Liver (tissue), 9 donors: ENCODE results near the gene HYAL3. TPM values are rescaled to one million over a fixed set of nuclear protein-coding genes. Genes with fewer than 3 reads are reported as not detected.

ENCODE experiments used
- DNase-seq: peaks from one replicate; pipeline ENCODE4 v3.0.0-alpha.2; 2017; ENCODE audit warnings: low spot score
- H3K27ac ChIP-seq, 2 donors: one replicate each; pipeline ENCODE4 v1.7.0; 2013; ENCODE audit warnings: inconsistent platforms in 2 of 2, low read length in 2 of 2, control low read depth in 1 of 2, low read depth in 1 of 2, mild to moderate bottlenecking in 1 of 2
- H3K27me3 ChIP-seq, 4 donors: one replicate each; pipeline versions ENCODE4 v1.6.1 to v1.7.0; 2013; ENCODE audit warnings: low read length in 3 of 4, inconsistent platforms in 1 of 4, mild to moderate bottlenecking in 1 of 4, moderate library complexity in 1 of 4; ENCODE audit not compliant: control insufficient read depth in 4 of 4, insufficient read depth in 4 of 4
- H3K36me3 ChIP-seq, 4 donors: one replicate each; pipeline versions ENCODE4 v1.6.1 to v1.7.0; 2013; ENCODE audit warnings: low read length in 3 of 4, mild to moderate bottlenecking in 3 of 4, low read depth in 1 of 4, moderate library complexity in 1 of 4; ENCODE audit not compliant: control insufficient read depth in 4 of 4, insufficient read depth in 3 of 4
- H3K4me1 ChIP-seq, 4 donors: one replicate each; pipeline versions ENCODE4 v1.6.1 to v1.7.0; 2013; ENCODE audit warnings: low read length in 3 of 4, mild to moderate bottlenecking in 3 of 4, moderate library complexity in 1 of 4; ENCODE audit not compliant: control insufficient read depth in 4 of 4, insufficient read depth in 4 of 4
- H3K4me3 ChIP-seq, 3 donors: one replicate each; pipeline versions ENCODE4 v1.6.1 to v1.7.0; 2013; ENCODE audit warnings: low read length in 3 of 3, control low read depth in 1 of 3, low read depth in 1 of 3, mild to moderate bottlenecking in 1 of 3
- H3K9ac ChIP-seq, 2 donors: one replicate each; pipeline ENCODE4 v1.7.0; 2013; ENCODE audit warnings: low read length in 2 of 2, mild to moderate bottlenecking in 2 of 2, moderate library complexity in 2 of 2, control low read depth in 1 of 2, low read depth in 1 of 2
- H3K9me3 ChIP-seq, 4 donors: one replicate each; pipeline versions ENCODE4 v1.6.1 to v1.7.0; 2013; ENCODE audit warnings: low read length in 3 of 4; ENCODE audit not compliant: control insufficient read depth in 4 of 4
- CTCF ChIP-seq: fragments of 150-350 bp; IDR thresholded peaks from 2 replicates; pipeline ENCODE4 v1.5.1; 2017; ENCODE audit warnings: improper control_type of control experiment, low read depth, low read length; ENCODE audit not compliant: missing input control
- EGR1 ChIP-seq, 2 donors: IDR thresholded peaks; 2 replicates each; pipeline ENCODE4 v1.6.1; 2016 to 2018; ENCODE audit warnings: antibody characterized with exemption in 2 of 2, low read depth in 2 of 2
- FOXA1 ChIP-seq: IDR thresholded peaks from 2 replicates; pipeline ENCODE4 v1.6.1; 2016; ENCODE audit warnings: antibody characterized with exemption
- FOXA2 ChIP-seq: IDR thresholded peaks from 2 replicates; pipeline ENCODE4 v1.6.1; 2016; ENCODE audit warnings: antibody characterized with exemption
- GABPA ChIP-seq, 2 donors: IDR thresholded peaks in 1 of 2; conservative IDR thresholded peaks in 1 of 2; 2 replicates each; pipeline ENCODE4 v1.6.1; 2016; ENCODE audit warnings: antibody characterized with exemption in 2 of 2, mild to moderate bottlenecking in 1 of 2, moderate library complexity in 1 of 2
- HNF4A ChIP-seq, 2 donors: conservative IDR thresholded peaks; 2 replicates each; pipeline ENCODE4 v1.6.1; 2016; ENCODE audit warnings: antibody characterized with exemption in 2 of 2, mild to moderate bottlenecking in 2 of 2
- HNF4G ChIP-seq: IDR thresholded peaks from 2 replicates; pipeline ENCODE4 v1.6.1; 2016; ENCODE audit warnings: antibody characterized with exemption
- JUND ChIP-seq, 2 donors: IDR thresholded peaks; 2 replicates each; pipeline ENCODE4 v1.6.1; 2016; ENCODE audit warnings: antibody characterized with exemption in 2 of 2
- MAX ChIP-seq: IDR thresholded peaks from 2 replicates; pipeline ENCODE4 v1.6.1; 2016; ENCODE audit warnings: antibody characterized with exemption
- NR2F2 ChIP-seq: IDR thresholded peaks from 2 replicates; pipeline ENCODE4 v1.6.1; 2016; ENCODE audit warnings: antibody characterized with exemption
- RAD21 ChIP-seq, 2 donors: IDR thresholded peaks; 2 replicates each; pipeline ENCODE4 v1.6.1; 2016; ENCODE audit warnings: antibody characterized with exemption in 2 of 2, mild to moderate bottlenecking in 2 of 2
- RXRA ChIP-seq, 2 donors: IDR thresholded peaks; 2 replicates each; pipeline ENCODE4 v1.6.1; 2017 to 2018; ENCODE audit warnings: antibody characterized with exemption in 2 of 2, mild to moderate bottlenecking in 1 of 2
- SP1 ChIP-seq: IDR thresholded peaks from 2 replicates; pipeline ENCODE4 v1.6.1; 2018; ENCODE audit warnings: antibody characterized with exemption, mild to moderate bottlenecking
- TAF1 ChIP-seq: conservative IDR thresholded peaks from 2 replicates; pipeline ENCODE4 v1.6.1; 2016; ENCODE audit warnings: antibody characterized with exemption, mild to moderate bottlenecking
- ZBTB33 ChIP-seq: IDR thresholded peaks from 2 replicates; pipeline ENCODE4 v1.6.1; 2016; ENCODE audit warnings: antibody characterized with exemption
- WGBS: extraction: QIAGEN DNeasy Blood & Tissue Kit; methylation state at CpG from one replicate; pipeline ENCODE4 v1.1.7; 2013; 5-methylcytosine and 5-hydroxymethylcytosine counted together
- polyA plus RNA-seq, 2 donors: library from polyadenylated mRNA; stranded (reverse) in 1 of 2; unstranded in 1 of 2; fragments of 200-250 nt in 1 of 2; fragments of >200 nt in 1 of 2; fragmentation: Nextera tagmentation in 1 of 2; extraction: Ambion mirVana in 1 of 2; gene quantifications; one replicate each; pipeline versions ENCODE4 v1.2.1 to v1.2.3, GENCODE V29; 2013 to 2015
- total RNA-seq, 2 donors: library from RNA; depleted of rRNA; stranded (reverse); fragments of >200 nt; gene quantifications; one replicate each; pipeline ENCODE4 v1.2.3, GENCODE V29; 2014
- TF ChIP-seq, protein P1 (sequence below): IDR thresholded peaks from 2 replicates; pipeline ENCODE4 v1.6.1; 2016; ENCODE audit warnings: antibody characterized with exemption, mild to moderate bottlenecking
- TF ChIP-seq, protein P2 (sequence below): IDR thresholded peaks from 2 replicates; pipeline ENCODE4 v1.6.1; 2016; ENCODE audit warnings: antibody characterized with exemption
- donor health status: healthy.
- donor health status: healthy.
- donor health status: healthy.
- donor health status: healthy.
- donor health status: healthy.

The HYAL3 gene
- total and polyA plus RNA-seq, 4 donors: 1.8 to 6.6 (median 2.0) TPM

DNA sequence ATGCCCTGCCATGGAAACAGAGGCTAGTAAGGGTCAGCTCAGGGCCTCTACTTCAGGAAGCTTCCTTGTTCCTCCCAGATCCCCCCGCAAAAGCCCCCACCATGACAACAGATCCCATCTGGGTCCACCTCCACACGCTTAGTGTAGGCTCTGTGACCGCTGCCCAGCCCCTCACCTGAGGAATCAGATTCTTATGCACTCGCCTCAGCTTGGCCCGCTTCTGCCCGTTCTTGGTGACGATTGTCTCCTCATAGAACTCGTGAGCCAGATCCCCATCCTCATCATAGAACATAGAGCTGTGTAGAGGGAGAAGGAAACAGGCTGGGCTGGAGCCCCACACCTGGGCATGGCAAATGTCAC, 27.0 kb upstream of the HYAL3 start:
- DNase-seq: no peak
- WGBS: 93% methylated on average over 8 of the region's 8 CpGs
- Histone ChIP-seq H3K9me3 (no peaks in the 10 kb centered on the region), H3K27me3 (no peaks in the 10 kb centered on the region), H3K27ac (no peak overlapping the region), H3K9ac (no peak overlapping the region), H3K4me1 (peaks cover 6 to 63% (median 44%) of the 10 kb centered on the region in 4 donors), H3K36me3 (peaks cover 2 to 23% (median 11%) of the 10 kb centered on the region in 4 donors), H3K4me3 (no peak overlapping the region)
- no peak for TF ChIP-seq HNF4G
- TF ChIP-seq FOXA1: no peak
- no peak for TF ChIP-seq GABPA (IDR thresholded peaks at IDR 0.05 in 1 of 2, conservative IDR thresholded peaks at IDR 0.05 in 1 of 2)
- TF ChIP-seq EGR1 (IDR thresholded peaks at IDR 0.05; ENCODE audit: low read depth in 2 of 2): no peak
- TF ChIP-seq JUND (IDR thresholded peaks at IDR 0.05): no peak
- TF ChIP-seq NR2F2: no peak
- no peak for TF ChIP-seq RAD21 (IDR thresholded peaks at IDR 0.05)
- no peak for TF ChIP-seq CTCF

DNA sequence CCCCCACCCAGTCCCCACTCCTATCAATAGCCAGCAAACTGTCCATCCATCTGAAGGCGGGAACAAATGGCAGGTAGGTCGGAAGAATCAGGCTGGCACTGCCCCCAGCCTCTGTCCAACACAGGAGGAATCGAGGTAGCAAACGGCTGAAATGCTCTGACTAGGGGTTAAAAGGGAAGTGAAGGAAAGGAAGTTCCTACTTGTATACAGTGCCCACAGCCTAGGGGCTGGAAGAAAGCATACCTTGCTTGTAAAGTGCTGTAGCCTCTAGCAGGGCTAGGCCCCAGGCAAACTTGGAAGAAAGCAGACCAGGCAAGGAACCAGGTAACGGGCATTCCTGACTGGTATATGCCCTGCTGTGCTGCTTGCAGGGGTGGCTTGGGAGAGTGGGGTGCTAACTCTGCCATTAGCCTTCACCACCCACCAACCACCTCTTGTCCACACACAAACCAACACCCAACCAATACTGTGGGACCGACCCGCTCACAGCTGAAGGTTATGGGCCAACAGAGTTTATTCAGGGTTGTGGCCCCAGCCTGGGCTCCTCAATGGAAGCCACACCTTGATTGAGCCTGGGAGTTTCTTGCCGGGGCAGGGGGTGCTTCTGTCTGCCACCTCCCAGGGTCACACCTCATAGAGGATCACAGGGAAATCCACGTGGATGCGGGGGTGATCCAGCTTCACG, 26.4 kb upstream of the HYAL3 start:
- TF ChIP-seq, protein P1, sequence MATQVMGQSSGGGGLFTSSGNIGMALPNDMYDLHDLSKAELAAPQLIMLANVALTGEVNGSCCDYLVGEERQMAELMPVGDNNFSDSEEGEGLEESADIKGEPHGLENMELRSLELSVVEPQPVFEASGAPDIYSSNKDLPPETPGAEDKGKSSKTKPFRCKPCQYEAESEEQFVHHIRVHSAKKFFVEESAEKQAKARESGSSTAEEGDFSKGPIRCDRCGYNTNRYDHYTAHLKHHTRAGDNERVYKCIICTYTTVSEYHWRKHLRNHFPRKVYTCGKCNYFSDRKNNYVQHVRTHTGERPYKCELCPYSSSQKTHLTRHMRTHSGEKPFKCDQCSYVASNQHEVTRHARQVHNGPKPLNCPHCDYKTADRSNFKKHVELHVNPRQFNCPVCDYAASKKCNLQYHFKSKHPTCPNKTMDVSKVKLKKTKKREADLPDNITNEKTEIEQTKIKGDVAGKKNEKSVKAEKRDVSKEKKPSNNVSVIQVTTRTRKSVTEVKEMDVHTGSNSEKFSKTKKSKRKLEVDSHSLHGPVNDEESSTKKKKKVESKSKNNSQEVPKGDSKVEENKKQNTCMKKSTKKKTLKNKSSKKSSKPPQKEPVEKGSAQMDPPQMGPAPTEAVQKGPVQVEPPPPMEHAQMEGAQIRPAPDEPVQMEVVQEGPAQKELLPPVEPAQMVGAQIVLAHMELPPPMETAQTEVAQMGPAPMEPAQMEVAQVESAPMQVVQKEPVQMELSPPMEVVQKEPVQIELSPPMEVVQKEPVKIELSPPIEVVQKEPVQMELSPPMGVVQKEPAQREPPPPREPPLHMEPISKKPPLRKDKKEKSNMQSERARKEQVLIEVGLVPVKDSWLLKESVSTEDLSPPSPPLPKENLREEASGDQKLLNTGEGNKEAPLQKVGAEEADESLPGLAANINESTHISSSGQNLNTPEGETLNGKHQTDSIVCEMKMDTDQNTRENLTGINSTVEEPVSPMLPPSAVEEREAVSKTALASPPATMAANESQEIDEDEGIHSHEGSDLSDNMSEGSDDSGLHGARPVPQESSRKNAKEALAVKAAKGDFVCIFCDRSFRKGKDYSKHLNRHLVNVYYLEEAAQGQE: no peak
- TF ChIP-seq EGR1 (IDR thresholded peaks at IDR 0.05; ENCODE audit: low read depth in 2 of 2) (no peak), NR2F2 (no peak), CTCF (no peak), GABPA (IDR thresholded peaks at IDR 0.05 in 1 of 2, conservative IDR thresholded peaks at IDR 0.05 in 1 of 2) (no peak), ZBTB33 (no peak), RAD21 (IDR thresholded peaks at IDR 0.05) (no peak), JUND (IDR thresholded peaks at IDR 0.05) (no peak), FOXA2 (no peak), RXRA (IDR thresholded peaks at IDR 0.05) (no peak), FOXA1 (no peak), HNF4A (conservative IDR thresholded peaks at IDR 0.05) (no peak), SP1 (no peak), HNF4G (no peak), TAF1 (no peak), MAX (no peak)
- TF ChIP-seq, protein P2, sequence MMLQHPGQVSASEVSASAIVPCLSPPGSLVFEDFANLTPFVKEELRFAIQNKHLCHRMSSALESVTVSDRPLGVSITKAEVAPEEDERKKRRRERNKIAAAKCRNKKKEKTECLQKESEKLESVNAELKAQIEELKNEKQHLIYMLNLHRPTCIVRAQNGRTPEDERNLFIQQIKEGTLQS: no peak

More for the DNA sequence above, 26.4 kb upstream of the HYAL3 start:
- peaks cover 6 to 64% (median 45%) of the 10 kb centered on the region in 4 donors for H3K4me1 ChIP-seq
- DNase-seq: no peak
- H3K27ac ChIP-seq: no peak overlapping the region
- peaks cover 0 to 18% (median 7%) of the 10 kb centered on the region in 4 donors for H3K36me3 ChIP-seq
- H3K9me3 ChIP-seq: no peaks in the 10 kb centered on the region
- H3K4me3 ChIP-seq: no peak overlapping the region
- H3K27me3 ChIP-seq: no peaks in the 10 kb centered on the region
- no peak overlapping the region for H3K9ac ChIP-seq
- WGBS: 87% methylated on average over 11 of the region's 11 CpGs
